GM20431 (cell line): ENCODE data around the gene PILRA.
"Not testable (repeated sequence)": the region's sequence is repeated elsewhere in the genome, so short reads cannot be mapped to it uniquely, and the experiment has no call there.

Experiments
- in situ Hi-C: fragments of 300-500 bp; cut with MseI, MboI; formaldehyde crosslinking; loops from one replicate; pipeline ENCODE4 v1.15.0; 2020; ENCODE audit warnings: low sequenced_read_pairs; ENCODE audit not compliant: unreplicated experiment

Gene PILRA

DNA sequence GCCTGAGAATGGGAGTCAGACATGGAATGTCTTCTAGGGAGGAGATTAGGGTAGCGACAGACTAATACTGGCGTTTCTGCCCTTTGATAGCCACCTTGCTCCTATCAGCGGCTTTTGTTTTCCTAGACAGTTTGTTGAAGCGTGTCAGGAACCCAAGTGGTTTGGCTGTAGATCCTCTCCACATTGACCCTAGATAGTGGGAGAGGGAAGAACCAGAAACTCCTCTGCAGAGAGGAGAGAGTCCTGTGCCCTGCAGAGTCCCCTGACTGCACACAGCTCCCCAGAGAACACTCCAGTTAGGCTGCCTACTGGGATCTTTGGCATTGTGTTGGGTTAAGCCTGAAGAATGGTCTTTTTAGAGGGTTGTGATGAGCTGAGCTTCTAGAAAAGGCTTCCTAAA lies 58.8 kb downstream of the PILRA start:
- in situ Hi-C loops, result no loop called here

DNA sequence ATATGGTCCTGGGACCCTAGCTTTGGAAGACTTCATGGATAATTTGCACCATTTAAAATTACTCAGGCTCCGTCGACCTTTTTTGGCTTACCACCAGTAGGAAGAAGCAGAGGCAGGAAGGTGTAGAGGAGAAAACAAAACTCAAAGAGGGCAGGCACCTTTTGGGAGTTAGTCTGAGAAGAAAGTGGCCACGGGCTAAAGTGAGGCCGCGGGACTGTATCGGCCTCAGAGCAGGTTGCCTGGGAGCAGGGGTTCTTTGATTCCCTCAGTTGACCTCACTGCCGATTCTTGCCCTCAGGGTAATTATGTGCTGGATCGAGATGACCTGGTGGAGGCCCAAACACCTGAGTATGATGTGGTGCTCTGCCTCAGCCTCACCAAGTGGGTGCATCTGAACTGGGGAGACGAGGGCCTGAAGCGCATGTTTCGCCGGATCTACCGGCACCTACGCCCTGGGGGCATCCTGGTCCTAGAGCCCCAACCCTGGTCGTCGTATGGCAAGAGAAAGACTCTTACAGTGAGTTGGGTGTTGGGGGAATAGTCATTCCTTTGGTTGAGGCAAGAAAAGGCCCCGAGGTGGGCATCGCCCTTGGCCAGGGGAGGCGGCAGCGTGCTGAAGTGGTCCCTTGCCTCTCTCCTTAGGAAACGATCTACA lies 59.5 kb downstream of the PILRA start:
- in situ Hi-C loops, result no loop called here

DNA sequence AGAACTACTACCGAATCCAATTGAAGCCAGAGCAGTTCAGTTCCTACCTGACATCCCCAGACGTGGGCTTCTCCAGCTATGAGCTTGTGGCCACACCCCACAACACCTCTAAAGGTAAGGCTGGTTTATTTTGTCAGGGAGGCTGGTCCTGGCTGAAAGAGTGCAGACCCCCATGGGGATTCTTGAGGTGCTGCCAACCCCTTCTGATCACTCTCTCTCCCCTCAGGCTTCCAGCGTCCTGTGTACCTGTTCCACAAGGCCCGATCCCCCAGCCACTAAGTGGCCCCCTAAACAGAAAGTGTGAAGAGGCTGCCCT lies 59.9 kb downstream of the PILRA start:
- in situ Hi-C loops, result no loop called here

DNA sequence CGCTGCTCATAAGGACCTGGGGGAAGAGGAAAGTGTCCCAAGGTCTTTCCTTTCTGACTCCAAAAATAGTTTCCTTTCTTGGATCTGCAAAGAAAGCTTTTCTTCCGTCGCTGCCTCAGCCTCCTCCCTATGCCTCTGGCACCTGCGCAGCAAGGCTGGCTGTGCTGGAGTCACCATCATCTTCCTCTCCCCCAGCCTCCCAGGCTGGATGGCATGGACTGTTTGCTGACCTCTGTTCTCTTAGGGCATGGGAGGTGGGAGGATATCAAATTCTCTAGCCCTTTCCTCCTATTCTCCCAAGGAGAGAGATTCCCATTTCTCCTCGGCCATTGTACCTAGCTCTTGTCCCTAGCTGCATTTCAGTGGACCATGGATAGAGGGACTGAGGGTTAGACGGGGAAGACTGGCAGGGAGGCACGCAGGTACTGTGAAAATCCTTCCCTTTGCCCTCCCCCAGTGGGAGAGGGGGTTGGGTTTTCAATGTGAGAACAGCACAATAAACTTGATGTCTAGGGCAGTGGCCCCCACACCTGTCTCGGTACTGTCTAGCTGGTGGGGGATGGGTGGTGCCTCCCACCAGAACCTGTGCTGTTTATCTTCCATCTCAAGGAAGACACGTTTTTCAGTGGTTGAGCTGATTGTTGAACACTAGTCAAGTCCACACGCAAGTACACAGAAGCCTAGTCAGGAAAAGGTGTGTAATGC lies 60.5 kb downstream of the PILRA start:
- in situ Hi-C loops, result no loop called here

DNA sequence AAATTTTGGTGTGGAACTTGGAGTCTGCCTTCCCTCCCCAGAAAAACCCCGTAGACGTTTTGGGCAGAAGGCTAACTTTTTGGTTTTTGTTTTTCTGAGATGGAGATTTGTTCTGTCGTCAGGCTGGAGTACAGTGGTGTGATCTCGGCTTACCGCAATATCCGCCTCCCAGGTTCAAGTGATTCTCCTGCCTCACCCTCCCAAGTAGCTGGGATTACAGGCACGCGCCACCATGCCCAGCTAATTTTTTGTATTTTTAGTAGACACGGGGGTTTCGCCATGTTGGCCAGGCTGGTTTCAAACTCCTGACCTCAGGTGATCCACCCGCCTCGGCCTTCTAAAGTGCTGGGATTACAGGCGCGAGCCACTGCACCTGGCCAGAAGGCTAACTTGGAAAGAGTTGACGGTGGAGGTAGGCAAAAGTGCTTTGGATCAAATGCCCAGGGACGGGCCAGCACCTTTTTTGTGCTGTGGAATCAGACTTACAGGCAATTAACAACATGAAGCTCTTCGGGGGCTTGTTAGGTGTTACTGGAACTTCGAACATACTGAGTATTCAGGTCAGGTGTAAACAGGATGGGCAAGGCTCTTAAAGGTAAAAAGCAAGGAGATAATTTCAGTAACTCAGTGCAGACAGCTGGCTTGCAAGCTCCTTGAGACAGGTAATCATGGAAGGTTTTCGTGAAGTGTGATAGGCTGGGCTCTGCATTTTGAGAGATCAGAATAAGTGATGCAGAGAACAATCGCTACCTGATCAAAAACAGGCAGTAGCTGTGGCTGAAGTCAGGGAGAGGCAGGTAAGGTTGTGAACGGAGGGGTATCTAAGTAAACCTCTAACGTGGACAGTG lies 61.2 kb downstream of the PILRA start:
- in situ Hi-C loops, result no loop called here

DNA sequence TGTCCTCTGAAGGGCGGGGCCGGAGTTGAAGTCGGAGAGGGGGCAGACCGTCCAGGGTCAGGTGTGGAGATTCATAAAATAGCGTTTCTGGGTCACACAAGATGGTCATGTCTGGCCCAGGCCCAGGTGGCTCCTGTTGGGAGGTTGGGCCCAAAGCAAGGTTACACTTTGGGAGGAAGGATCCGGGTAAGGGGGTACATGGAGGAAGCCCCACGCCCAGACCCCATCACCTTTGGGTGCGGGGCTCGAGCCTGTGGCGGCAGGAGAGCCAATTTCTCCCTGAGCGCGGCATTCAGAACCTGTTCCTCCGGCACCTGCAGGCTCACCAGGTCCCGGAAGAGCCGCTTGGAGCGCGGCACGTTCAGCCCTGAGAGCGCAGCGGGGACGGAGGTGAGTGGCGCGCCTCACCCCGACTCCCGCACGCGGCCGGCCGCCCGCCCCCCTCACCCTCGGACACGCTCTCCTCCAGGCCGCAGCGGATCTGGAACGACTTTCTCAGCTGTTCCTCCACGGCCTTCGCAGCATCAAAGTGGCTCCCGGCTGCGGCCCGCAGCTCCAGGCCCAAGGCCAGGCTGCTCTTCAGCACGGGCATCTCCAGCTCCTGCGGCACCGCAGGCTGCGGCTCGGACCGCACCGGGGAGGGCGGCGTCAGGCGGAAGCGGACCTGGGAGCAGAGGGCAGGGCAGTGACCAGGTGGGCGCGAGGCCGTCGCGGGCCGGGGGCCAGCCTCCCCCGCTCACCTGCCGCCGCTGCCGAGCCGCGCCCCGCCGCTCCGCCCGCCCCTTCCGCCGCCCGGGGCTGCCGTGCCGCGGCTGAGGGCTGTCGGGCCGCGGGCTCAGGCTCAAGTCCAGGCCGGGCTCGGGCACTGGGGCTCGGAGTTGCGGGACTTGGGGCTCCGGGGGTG lies 62.4 kb downstream of the PILRA start:
- in situ Hi-C loops, result no loop called here

DNA sequence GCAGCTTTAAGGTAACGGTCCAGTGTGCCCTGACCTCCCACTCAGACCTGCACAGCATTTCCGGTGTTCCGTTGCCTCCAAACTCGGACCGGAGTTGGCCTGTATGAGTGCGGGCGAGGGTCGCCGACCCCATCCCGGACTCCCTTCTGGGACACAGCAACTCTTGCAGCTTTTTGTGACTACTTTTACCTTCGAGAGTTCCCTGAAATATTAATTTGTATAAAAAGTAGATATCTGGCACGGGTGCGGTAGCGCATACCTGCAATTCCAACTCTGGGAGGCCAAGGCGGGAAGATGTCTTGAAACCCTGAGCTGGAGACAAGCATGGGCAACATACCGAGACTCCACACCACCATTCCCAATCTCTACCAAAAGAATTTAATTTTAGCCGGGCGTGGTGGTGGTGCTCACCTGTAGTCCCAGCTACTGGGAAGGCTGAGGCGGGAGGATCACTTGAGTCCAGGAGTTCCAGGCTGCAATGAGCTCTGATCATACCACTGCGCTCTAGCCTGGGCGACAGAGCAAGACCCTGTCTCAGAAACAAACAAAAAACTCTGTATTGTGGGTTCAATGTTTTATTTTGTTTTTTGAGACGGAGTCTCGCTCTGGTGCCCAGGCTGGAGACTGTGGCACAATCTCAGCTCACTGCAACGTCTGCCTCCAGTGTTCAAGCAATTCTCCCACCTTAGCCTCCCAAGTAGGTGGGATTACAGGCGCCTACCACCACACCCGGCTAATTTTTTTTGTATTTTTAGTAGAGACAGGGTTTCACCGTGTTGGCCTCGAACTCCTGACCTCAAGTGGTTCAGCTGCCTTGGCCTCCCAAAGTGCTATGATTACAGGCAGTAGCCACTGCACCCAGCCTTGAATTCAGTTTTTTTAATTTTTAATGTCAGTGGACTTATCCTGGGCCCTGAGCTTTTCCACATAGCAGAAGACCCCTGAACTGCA lies 64.1 kb downstream of the PILRA start:
- in situ Hi-C loops, result no loop called here

DNA sequence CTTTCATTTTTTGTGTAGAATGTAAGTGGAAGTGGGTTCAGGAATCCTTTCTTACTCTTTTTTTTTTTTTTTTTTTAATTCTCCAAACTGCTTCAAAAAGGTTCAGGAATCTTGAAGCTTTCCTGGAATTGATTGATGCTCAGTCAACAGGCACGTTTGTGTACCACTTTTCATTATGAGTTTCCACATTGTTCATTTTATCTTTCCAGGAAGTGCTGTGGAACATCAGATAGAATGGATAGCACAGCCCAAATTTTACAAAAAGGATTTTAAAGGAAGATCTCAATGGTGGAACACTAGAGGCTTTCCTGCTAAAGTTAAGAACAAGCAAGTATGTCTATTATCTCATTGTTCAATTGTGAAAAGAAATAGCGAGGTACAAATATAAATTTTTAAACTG lies 64.9 kb downstream of the PILRA start:
- in situ Hi-C loops, result no loop called here

DNA sequence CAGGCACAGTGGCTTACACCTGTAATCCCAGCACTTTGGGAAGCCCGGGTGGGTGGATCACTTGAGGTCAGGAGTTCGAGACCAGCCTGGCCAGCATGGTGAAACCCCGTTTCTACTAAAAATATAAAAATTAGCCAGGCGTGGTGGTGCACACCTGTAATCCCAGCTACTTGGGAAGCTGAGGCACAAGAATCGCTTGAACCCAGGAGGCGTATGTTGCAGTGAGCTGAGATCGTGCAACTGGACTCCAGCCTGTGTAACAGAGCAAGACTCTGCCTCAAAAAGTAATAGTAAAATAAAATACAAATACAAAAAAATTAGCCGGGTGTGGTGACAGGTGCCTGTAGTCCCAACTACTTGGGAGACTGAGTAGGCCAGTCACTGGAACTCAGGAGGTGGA lies 65.4 kb downstream of the PILRA start:
- in situ Hi-C loops, result not testable (repeated sequence)

DNA sequence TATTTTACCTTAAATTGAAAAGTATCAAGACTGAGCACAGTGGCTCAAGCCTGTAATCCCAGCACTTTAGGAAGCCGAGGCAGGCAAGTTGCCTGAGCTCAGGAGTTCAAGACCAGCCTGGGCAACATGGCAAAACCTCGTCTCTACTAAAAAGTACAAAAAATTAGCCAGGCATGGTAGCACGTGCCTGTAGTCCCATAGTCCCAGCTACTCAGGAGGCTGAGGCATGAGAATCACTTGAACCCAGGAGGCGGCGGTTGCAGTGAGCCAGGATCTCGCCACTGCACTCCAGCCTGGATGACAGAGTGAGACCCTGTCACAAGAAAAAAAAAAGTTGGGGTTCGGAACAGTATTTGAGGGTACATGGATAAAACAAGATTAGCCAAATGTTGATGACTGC lies 66.0 kb downstream of the PILRA start:
- in situ Hi-C loops, result not testable (repeated sequence)

DNA sequence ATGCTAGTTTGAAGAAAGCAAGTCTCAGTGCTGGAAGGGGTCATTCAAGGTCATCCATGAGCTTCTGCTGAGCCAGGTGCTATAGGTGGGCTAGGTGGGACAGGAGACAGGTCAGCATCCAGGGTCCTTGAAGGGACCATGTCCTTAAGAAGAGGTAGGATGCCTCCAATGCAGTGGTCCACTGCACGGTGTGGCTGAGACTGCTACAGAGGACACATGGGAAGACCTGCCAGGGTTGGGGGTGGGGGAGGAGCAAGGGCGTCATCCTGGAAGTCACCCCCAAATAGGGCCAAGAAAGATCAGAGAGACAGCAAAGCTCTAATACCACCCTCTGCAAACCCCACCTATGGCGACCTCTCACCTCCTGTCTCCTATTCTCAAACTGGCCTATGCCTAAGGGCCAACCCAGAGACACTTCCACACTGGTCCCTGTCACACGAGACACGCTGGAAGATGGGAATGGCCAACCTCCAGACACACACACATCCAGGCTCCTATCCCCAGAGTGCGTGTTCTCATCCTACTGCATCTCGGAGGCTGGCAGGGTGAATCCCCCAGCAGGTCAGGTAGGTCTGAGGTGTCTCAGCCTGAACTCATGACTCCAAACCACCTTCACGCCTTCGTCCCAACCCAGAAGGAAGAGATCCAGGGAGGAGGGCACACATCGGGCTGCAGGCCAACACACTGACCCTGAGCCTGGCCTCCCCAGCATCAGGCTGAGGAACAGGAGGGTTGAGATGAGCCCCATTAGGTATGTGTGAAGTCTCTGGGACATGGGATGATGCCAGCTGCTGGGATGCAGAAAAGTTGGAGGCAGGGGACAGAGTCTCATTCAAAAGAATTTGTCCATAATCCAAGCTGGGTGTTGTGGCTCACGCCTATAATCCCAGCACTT lies 68.6 kb downstream of the PILRA start:
- in situ Hi-C loops, result no loop called here

DNA sequence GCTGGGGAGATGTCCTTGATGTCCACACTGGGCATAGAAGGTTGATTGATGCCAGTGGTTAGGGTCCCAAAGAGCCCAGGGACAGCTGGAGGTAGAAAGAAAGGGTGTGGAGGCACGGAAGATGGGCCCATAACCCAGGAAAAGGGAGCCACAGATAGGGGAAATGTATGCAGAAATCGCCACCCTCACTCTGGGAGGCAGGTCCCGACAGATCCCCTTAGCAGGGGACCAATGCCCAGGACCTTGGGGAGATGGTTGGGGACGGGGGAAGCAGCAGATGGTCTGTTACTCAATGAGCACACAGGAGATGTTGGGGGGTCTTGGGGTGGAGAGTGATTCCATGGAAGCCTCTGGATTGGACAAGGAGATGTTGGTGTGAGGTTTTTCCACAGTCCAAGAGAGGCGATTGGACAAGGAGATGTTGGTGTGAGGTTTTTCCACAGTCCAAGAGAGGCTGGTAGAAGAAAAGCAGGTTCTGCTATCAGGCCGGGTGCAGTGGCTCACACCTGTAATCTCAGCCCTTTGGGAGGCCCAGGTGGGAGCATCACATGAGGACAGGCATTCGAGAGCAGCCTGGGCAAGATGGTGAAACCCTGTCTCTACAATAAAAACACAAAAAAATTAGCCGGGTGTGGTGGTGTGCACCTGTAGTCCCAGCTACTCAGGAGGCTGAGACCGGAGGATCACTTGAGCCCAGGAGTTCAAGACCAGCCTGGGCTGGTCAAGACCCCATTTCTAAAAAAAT lies 70.0 kb downstream of the PILRA start:
- in situ Hi-C loops, result no loop called here

DNA sequence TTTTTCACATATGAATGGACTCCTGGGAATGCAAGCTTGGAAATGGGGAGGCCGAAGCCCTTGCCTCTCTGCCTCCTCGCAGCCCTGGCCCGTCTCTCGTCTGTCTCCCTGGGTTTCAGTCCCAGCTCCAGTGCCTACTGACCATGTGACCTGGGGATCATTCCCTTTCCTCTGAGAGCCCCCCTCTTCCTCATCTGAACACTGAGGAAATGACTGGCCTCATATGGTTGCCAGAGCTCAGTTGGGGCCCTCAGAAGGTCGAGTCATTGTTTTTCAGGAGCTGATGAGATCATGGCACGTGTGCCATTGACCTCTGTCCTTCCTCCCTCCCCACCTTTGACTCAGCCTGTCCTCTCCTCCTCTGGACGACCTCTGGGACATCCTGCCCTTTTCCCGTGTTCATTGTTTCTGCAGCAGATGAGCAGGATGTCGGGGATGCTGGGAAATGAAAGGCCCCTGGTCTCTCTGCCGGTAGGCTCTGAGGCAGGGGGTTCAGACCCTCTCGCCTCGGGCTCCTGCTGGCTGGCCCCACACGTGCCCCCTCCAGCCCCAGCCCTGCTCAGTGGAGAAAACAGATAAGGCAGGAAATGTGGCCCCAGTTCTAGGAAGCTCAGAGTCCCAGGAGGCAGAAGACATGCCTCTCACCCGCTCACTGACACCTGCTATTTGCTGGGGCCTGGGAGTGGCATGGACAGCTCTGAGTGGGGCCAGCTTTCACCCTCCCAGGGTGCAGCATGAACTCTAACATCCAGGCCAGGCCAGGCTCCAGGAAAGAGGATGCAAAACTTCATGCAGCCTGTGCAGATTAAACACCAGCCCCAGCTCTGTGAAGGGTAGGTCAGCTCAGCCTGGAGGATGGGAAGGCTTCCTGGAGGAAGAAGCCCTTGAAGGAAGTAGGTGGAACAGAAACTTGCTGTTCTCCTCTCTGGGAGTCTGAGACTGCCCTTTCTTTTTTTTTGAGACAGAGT lies 71.3 kb downstream of the PILRA start:
- in situ Hi-C loops, result no loop called here

DNA sequence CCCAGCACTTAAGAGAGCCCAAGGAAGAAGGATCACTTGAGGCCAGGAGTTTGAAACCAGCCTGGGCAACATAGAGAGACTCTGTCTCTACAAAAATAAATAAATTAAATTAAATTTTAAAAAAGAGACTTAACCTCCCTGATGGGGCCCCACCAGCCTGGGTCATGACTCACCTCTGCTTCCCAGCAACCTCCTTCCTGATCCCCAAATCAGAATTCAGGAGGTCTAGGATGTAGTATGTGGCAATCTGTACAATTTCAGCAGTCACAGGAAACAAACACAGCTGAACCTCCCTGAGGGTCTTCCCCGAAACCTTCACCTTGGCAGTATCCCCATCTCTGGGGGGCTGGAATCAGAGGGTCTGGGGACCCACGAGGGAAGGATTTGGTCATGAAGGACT lies 72.8 kb downstream of the PILRA start:
- in situ Hi-C loops, result no loop called here

DNA sequence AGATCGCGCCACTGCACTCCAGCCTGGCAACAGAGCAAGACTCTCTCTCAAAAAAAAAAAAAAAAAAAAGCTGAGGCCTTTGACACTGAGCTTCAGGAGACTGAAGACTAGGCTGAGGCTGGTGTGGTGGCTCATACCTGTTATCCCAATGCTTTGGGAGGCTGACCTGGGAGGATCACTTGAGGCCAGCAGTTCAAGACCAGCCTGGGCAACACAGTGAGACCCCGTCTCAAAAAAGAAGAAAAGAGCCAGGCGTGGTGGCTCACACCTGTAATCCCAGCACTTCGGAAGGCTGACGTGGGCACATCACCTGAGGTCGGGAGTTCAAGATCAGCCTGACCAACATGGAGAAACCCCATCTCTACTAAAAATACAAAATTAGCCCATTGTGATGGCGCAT lies 74.1 kb downstream of the PILRA start:
- in situ Hi-C loops, result not testable (repeated sequence)

DNA sequence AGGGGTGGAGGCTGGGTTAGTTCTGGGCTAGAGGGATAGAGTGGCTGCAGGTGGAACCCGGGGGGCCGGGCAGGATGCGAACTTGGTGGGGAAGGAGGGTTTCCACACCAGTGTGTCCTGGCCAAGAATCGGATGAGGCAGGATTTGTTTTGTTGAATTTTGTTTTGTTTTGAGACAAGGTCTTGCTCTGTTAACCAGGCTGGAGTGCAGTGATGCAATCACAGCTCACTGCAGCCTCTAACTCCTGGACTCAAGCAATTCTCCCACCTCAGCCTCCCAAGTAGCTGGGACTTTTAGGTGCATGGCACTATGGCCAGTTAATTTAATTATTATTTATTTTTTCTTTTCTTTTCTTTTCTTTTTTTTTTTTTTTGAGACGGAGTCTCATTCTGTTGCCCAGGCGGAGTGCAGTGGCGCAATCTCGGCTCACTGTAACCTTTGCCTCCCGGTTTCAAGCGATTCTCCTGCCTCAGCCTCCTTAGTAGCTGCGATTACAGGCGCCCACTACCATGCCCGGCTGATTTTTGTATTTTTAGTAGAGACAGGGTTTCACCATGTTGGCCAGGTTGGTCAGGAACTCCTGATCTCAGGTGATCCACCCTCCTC lies 76.0 kb downstream of the PILRA start:
- in situ Hi-C loops, result no loop called here
